Measurements from ENCODE around the gene ARHGAP27. TPM values are rescaled to one million over a fixed set of nuclear protein-coding genes. Genes with fewer than 3 reads are reported as not detected.
"Not testable (repeated sequence)": the region's sequence is repeated elsewhere in the genome, so short reads cannot be mapped to it uniquely, and the experiment has no call there.

The ARHGAP27 gene
- total RNA-seq, 6 donors from 2014 or later = 46.1 to 243 (median 81.4) TPM

DNA sequence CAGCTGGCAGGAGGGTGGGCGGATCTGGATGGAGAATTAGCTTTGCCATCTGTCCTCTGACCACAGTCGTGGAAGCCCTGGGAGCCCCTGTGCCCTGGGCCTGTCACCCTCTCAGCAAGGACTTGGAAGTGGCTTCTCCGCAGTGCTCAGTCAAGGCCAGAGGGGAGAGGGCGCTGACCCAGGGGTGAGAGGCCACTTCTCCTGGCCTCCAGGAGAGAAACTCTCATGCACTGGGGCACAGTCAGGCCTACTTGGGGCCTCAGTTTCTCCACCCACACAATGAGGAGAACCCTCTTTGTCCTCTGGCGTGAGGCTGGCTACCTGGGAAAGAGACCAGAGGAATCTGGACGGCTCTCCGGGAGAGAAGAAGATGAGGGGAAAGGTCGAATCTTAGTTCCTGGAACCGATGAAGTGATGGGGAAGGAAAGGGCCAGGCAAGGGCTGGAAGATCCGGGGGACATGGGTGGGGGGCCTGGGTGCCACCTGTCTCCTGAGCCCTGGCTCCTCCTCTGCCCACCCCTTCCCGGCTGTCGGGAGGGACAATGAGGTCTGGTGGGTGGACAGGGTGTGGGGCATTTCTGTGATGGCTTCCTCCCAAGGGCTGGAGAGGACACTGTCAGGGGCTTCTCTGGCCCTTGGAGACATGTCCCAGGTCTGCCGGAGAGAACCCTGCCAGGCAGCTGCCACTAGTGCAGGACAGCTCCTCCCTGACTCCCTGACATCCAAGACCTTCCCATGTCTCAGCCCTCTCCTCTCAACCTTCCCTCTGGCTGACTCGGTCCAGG lies 9.0 kb upstream of the ARHGAP27 start:
- Histone ChIP-seq H3K27ac (no peak overlapping the region), H3K27me3 (no peaks in the 10 kb centered on the region), H3K4me1 (peaks cover 11 to 22% (median 17%) of the 10 kb centered on the region in 4 donors), H3K36me3 (peaks cover 14 to 57% (median 39%) of the 10 kb centered on the region in 4 donors), H3K9me3 (no peaks in the 10 kb centered on the region), H3K4me3 (no peak overlapping the region)
- 86 to 88% methylated on average over 13 of the region's 14 CpGs for WGBS, 2 donors
- ATAC-seq (ENCODE audit: low FRiP score in 2 of 2) (no peak), DNase-seq (peak in 1 of 2 donors; percentile 41)
- no peak for TF ChIP-seq EP300 (IDR thresholded peaks at IDR 0.05)
- TF ChIP-seq POLR2A (IDR thresholded peaks at IDR 0.05) = no peak
- TF ChIP-seq CTCF (IDR thresholded peaks at IDR 0.05) = no peak
- no peak for TF ChIP-seq POLR2AphosphoS5 (IDR thresholded peaks at IDR 0.05)

GRCh38 chr17:45440839-45441515 lies 8.3 kb upstream of the ARHGAP27 start:
- Histone ChIP-seq H3K4me1 (peaks cover 8 to 16% (median 15%) of the 10 kb centered on the region in 4 donors), H3K36me3 (peaks cover 17 to 64% (median 46%) of the 10 kb centered on the region in 4 donors)
- H3K4me3 ChIP-seq; ATAC-seq (ENCODE audit: low FRiP score in 2 of 2); H3K27ac ChIP-seq; H3K9me3 ChIP-seq; DNase-seq; H3K27me3 ChIP-seq: not testable (repeated sequence)
- 65 to 72% methylated on average over 2 to 7 of the region's 7 CpGs for WGBS, 2 donors

DNA sequence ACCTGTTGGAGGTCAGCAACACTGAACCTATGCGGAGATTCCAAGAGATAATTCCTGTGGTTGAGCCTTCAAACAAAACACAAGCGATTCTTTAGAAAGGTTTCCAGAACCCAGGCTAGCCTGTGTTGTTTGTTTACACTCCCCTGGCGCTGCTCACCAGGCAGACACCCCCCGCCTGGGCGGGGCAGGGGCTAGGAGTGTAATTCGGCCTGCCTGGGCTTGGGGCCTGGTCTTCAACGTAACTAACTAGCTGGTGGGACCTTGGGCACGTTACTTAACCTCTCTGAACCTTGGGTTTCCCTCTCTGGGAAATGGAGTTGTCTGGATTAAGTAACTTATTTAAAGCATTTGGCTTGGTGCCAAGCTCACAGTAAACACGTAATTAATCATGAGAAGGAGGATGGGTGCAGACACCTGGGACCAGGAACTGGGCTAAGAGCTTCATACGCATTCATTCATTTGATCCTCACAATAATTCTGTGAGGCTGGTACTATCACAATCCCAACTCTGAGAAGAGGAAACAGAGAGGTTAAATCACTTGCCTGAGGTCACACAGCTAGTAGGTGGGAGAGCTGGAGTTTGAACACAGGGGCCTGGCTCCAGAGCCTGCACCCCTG lies 7.6 kb upstream of the ARHGAP27 start:
- no peak for ATAC-seq (ENCODE audit: low FRiP score in 2 of 2)
- Histone ChIP-seq H3K27ac (peak overlapping the region in 1 of 4 donors; percentile 46), H3K4me3 (no peak overlapping the region), H3K27me3 (no peaks in the 10 kb centered on the region), H3K36me3 (peaks cover 17 to 69% (median 52%) of the 10 kb centered on the region in 4 donors), H3K4me1 (peaks cover 8 to 13% (median 11%) of the 10 kb centered on the region in 4 donors), H3K9me3 (no peaks in the 10 kb centered on the region)
- no peak for TF ChIP-seq POLR2AphosphoS5 (IDR thresholded peaks at IDR 0.05)
- no peak for TF ChIP-seq POLR2A (IDR thresholded peaks at IDR 0.05)
- TF ChIP-seq CTCF (IDR thresholded peaks at IDR 0.05) = no peak
- no peak for TF ChIP-seq EP300 (IDR thresholded peaks at IDR 0.05)
- WGBS, 2 donors = 43 to 46% methylated on average over 10 of the region's 10 CpGs
- DNase-seq = peak in 1 of 2 donors; percentile 68

DNA sequence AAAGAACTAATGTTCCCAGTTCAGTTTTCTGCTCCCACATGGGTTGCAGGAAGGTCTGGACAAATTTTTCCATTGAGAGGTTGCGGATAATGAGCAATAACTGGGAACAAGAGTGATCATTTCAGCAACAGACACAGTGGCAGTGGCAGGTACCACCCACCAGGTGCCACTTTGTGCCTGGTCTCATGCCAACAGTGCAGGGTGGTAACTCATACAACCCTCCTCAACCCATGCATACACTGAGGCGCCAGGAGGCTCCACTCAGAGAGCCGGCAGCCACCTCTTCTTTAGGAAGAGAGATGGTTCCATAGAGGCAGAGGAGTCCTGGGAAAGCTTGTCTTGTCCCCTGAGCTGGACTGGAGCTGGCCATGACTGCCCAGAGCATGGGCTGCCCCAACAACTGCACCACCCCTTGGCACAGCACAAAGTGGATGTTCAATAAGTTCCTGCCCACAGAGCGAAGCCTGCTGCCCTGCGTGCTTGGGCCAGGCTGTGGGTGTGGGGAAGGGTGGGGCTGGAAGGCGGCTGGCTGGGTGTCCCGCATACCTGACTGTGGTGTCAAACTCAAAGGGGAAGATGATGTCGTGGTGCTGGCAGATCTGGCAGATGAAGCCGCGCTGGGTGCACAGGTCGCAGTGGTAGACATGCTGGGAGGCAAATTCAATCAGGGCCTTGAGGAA lies 6.4 kb upstream of the ARHGAP27 start:
- H3K4me1 ChIP-seq = peaks cover 8 to 13% (median 11%) of the 10 kb centered on the region in 4 donors
- WGBS, 2 donors = 78 to 89% methylated on average over 9 to 11 of the region's 11 CpGs
- no peak overlapping the region for H3K27ac ChIP-seq
- TF ChIP-seq EP300 (IDR thresholded peaks at IDR 0.05) (no peak), CTCF (IDR thresholded peaks at IDR 0.05) (peak in 1 of 6 experiments; percentile 12)
- H3K9me3 ChIP-seq = no peaks in the 10 kb centered on the region
- no peak overlapping the region for H3K4me3 ChIP-seq
- no peaks in the 10 kb centered on the region for H3K27me3 ChIP-seq
- peak in 1 of 2 donors; percentile 74 for DNase-seq
- peaks cover 17 to 62% (median 48%) of the 10 kb centered on the region in 4 donors for H3K36me3 ChIP-seq
- ATAC-seq (ENCODE audit: low FRiP score in 2 of 2) = no peak

All from upper lobe of left lung (tissue), 6 donors.